ENCODE results near the gene NTNG1.
A peak's percentile ranks its signal among the peaks of the same experiment; 100 is the strongest.
"Not testable (repeated sequence)": the region's sequence is repeated elsewhere in the genome, so short reads cannot be mapped to it uniquely, and the experiment has no call there.

NTNG1 gene

DNA sequence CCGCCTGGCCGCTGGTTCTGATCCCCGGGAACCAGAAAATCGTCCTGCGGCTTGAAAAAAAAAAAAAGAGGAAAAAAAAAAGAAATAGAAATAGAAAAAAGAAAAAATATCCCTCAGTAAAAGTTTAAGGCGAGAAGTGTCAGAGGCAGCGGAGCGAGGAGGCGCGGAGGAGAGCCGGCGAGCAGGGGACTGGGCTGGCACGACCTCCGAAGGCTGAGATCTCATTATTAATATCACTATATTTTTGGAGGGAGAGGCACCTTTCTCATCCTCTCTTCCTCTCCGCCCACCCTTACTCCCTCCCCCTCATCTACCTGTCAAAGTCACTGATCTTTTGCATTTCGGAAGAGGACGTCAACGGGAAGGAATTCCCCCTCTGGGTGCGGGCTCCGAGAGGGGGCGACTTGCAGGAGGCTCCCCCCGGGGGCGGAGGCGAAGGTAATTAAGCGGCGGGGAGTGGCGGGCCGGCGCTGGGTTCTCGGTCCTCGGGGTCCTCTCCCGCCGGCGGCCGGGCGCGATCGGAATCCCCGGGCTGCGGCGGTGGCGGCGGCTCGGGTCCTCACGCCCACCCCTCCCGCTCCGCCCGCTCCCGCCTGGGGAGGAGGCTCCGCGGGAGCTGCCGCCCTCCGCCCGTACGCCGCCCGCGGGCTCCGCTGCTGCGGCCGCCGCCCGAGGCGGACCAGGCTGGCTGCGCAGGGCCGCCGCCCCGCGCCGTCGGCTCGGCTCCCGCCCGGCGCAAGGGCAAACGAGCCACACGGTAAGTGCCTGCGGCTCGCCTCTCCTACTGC, at the start of gene NTNG1:
TSS of gene NTNG1 (plus strand) at position 337 of the 788 bp plus-strand sequence.
- peak in 1 of 4 experiments; percentile 2 for DNase-seq

DNA sequence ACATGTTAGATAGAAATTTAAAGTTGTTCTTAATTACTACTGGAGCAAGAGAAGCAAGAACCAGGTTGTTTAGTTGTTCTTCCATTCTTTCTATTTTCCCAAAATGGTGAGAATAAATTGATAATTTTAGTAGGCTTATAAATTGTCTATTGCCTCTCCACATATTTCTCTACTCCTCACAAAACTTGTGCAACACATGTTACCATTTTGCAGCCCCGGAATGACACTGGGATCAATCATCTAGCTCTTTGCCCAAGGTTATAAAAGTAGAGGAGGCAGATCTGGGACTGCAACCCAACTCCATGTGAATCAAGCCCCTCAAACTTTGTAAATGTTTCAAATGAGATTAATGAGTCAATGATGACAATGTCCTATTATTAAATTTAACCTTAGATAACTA, 49.4 kb upstream of the NTNG1 start:
- DNase-seq = no peak

DNA sequence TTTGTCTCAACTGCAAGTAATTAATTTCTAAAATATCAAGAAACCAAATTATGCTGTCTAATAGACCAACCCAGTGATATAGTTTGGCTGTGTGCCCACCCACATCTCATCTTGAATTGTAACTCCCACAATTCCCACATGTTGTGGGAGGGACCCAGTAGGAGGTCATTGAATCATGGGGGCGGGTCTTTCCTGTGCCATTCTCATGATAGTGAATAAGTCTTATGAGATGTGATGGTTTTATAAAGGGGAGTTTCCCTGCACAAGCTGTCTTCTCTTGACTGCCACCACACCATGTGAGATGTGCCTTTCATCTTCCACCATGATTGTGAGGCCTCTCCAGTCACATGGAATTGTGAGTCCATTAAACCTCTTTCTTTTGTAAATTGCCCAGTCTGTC, 47.4 kb upstream of the NTNG1 start:
- DNase-seq = not testable (repeated sequence)

DNA sequence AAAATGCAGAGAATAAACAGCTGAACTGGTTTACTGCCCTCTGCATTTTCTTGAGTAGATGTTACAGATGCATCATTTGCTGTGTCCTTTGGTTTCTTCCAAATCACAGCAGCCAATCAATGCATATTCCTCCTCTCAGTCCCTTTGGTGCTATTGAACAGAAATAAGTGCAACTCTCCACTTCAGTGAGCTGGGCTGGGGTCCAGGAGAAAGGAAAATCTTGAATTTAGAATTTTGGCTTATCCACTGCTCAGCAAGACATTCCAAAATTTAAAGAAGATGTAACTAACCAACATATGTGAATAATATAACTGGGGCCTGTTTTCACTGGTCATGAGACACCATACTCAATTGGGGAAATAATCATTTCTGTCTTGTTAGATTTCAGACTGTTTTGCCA, 45.2 kb upstream of the NTNG1 start:
- no peak for DNase-seq

DNA sequence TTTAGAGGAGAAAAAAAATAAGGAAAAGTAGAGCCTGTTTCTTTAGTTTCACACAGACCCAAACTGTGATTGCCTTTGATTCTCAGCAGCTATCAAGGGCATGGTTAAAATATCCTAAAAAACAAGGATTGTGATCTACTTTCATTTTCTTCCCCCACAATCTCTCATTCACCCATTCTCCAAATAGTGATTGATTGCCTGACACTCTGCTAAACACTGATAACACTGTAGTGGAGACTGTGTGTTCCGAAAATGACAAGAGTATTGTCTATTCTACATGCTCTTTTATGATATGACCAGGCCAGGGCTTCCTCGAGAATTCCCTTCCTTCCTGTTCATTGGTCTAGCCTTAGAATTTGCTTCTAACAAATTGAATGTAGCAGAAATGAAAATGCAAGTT, 44.1 kb upstream of the NTNG1 start:
- DNase-seq = no peak

DNA sequence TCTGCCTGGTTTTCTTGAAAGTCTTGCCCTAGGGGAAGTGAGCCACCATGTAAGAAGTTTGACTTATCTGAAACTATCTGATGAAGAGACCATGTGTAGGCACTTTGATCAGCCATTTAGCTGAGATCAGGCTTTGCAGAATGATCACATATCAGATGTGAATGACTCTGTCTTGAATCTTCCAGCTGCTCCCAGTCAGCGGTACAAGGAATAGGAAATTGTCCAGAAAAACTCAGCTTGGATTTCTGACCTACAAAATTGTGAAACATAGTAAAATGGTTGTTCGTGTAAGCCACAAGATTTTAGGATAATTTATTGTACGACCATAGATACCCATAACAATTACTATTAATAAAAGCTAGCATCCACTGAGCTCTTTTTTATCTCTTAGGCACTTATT, 41.9 kb upstream of the NTNG1 start:
- DNase-seq = no peak

DNA sequence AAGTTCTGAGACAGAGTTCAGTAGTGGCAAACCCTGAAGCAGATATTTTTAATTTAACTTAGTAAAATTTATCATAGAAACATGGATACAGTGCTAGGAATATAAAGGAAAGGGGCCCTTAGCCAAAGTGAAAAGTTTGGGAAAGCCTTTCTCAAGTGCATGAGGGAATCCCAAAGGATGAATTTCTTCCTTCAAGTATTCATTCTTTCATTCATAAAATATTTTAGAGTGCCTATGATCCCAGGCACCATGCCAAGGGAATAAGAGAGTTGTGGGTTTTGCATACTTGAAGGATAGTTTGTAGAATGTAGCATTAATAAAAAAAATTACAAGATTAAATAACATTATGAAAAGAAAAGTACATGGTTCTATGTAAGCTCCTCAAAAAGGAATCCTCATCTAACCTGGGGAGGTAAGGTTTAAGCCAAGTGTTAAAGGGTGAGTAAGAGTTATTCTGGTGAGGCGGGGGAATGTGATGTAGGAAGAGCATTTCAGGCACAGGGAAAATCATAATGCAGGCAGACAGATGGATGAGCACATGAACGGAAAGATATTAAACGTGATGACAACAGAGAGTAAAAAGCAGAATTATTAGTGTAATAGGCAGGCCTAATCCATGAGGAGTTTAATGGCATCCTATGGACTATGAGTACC, 40.4 kb upstream of the NTNG1 start:
- DNase-seq = no peak

DNA sequence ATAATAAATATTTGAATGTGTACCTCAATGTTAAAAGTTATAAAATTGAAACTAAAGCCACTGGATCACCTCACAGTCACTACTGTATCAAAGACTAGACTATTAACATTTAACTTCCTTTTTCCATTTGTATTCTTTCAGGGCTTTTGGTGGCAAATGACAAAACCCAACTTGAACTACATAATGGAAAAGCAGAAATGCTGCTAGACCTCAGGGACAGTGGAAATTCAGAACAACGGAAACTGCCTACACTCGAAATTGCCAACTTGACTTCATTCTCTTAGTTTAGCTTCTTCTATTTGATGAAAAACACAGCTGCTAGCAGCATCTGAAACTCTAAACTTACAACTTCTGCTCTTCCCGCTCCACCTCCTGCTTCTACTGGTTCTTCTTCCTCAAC, 34.9 kb upstream of the NTNG1 start:
- no peak for DNase-seq

DNA sequence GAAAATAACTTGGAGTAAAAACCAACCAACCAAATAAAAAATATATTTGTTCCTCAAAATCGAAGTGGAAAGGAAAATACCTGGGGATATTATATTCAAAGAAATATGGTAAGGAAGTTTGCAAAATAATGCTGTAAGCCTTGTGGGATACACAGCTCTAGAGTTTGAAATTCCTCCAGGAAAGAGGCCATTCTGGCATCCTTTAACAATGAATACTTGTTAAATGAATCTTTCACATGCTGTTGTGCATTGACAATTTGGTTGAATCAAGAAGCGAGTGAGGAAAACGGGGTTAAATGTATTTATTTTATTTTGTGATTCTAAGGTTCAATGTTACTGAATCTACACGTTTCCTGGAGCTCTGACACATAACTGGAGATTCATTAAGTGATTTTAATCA, 30.5 kb upstream of the NTNG1 start:
- DNase-seq = no peak

DNA sequence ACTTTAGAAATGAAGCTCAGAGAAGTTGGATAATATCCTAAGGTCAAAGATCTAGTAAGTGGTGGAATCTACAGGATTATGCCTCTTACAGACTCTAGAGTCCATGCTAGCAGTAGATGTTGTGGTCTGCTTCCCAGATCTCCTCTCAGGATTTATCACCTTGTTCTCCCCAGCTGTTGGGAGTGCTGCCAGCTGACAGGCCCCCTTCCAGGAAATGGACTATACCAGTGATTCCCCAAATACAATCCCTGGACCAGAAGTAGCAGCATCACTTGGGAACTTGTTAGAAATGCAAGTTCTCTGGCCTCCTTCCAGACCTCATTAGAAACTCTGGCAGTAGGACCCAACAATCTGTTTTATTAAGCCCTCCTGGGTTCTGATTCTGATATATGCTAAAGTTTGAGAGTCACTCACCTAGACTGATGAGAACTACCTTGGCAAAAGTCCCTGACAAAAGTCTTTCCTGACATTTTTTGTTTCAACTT, 24.5 kb upstream of the NTNG1 start:
- DNase-seq = no peak

DNA sequence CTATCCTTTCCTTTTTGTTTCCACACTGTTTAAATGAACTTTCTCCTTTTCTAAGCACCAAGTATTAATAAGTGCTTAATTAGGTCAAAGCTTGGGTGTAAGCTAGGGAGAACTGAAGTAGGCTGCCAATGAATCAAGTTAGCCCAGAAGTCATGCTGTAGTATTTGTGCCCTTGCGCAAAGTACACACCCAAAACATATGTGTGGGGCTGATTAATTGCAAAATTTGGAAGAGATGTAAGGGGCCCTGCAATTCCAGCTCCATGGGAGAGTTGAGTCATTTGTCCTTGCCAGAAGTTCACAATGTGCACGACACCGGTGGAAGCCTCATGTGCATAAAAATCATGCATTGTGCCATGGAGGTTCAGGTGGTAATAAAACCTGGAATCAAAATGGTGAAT, 18.6 kb upstream of the NTNG1 start:
- no peak for DNase-seq

DNA sequence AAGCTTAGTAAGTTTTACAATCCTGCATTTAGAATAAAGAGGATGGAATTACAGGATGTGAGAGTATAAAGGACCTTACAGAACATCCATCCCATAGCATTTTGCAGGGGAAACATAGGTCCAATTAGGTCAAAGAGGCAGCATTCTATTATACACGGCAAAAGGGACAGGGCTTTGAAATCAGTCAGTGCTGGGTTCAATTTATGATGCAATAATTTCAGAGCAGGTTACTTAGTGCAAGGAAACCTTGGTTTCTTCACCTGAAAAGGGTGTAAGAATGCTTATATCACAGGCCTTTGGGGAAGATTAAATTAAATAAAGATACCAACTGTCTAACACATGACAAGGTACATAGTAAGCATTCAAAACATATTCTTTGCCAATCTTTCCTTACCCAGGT, 17.1 kb upstream of the NTNG1 start:
- DNase-seq = no peak

DNA sequence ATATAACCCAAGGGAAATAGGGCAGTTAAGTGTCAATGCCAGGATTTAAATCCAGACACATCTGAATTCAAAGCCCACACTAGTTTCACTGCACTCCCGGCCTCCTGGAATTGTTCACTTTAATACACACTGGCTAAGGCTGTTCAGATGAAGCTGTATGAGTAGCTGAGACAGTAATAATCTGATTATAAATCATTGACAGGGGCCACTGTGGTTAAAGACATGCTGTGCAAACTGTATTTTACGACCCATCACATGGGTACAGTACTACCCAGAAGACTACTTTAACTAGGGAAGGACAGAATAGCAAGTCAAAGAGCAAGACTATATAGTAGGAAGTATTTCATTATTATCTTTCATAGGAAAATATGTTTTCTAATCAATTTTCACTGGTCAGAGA, 16.1 kb upstream of the NTNG1 start:
- no peak for DNase-seq

DNA sequence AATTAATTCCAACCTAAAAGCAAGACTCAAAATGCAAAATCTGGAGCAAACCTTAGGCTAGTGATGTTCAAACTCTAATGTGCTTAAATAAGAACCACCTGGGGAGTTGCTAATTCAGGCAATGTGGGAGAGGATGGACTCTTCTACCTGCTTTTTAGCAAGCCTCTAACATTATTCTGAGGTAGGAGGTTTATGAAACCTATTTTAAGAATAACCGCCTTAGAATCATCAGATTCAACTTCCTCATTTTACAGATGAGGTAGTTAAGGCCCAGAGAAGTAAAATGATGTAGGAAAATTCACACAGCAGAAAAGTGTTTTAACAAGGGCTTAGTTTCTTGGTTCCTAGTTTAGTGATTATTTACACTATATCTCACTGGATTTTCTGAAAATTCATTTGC, 8.6 kb upstream of the NTNG1 start:
- no peak for DNase-seq

DNA sequence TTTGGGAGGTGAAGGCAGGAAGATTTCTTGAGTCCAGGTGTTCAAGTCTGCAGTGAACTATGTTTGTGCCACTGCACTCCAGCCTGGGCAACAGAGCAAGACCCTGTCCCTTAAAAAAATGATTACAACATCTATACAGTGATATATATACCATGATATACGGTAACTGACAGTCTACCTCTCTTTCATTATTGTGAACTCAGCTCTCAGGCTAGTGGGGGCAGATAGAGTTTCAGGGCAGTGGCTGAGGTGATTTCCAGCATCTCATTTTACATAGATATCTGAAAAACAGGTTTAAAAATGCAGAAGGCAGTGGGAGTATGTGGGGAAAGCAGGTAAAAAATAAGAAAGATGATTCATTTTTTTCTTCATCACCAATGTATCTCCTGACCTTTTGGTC, 8.1 kb upstream of the NTNG1 start:
- DNase-seq = no peak

DNA sequence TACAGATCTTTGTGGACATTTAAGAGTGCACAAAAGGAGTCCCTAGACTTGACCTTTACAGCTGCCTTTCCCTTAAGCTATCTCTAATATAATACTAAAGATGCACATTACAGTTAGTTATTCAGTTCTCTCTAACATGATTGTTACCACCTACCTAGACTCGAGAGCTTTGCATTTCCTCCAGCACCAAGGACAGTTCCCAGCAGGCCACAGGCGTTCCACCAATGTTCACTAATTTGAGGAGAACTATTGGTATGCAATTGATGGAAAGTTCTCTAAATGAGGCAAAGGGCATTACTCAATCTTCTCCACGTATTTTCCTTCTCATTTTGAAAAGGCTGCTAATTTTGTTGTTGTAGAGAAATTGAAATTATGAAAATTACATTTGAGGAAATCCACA, 5.4 kb upstream of the NTNG1 start:
- no peak for DNase-seq

DNA sequence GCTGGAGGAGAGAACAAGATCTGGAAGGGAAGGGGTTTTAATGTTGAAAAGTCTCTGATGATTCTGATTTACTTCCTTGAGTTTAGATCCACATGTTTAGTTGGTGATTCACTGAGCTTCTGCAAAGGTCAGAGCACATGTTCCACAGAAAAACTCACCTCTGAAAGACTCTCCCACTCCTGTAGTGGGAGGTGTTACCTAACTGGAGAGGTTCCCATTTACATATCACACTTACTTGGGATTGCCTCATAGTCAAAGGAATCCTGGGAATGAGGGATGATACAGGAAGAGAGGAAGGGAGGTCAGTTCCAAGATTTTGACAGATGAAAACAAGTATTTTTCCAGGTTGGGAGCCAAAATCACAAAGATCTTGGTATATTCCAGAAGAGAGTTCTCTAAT, 2.7 kb upstream of the NTNG1 start:
- no peak for DNase-seq

DNA sequence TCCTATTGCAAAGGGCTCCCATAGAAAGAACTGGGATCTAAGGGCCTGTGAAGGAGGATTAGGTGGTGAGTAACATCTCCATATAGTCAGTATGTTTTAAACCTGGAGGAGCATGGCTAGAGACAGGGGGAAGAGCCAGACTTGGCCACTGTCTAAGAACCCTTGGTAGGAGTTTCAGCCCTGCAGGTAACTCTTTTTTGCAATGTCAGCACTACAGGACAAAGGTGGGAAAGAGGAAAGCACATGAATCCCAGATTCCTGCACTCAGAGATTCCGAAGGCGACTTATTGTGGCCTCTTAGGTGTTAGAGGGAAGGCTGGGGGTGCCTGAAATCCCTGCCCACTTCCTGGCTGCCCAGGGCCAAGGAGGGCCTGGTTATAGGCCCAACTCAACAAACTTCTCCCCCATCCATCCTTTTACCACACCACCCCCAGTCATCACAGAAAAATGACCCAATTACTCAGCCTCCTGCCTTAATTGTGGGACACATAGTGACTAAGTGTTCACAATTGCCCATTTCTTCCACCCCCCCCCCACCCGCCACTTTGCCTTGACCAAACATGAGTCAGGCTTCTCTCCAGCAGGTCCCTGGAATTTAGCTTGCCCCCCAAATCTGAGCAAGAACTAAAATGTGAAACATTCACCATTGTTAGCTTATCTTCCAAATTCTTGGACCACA, 1.9 kb upstream of the NTNG1 start:
- no peak for DNase-seq

DNA sequence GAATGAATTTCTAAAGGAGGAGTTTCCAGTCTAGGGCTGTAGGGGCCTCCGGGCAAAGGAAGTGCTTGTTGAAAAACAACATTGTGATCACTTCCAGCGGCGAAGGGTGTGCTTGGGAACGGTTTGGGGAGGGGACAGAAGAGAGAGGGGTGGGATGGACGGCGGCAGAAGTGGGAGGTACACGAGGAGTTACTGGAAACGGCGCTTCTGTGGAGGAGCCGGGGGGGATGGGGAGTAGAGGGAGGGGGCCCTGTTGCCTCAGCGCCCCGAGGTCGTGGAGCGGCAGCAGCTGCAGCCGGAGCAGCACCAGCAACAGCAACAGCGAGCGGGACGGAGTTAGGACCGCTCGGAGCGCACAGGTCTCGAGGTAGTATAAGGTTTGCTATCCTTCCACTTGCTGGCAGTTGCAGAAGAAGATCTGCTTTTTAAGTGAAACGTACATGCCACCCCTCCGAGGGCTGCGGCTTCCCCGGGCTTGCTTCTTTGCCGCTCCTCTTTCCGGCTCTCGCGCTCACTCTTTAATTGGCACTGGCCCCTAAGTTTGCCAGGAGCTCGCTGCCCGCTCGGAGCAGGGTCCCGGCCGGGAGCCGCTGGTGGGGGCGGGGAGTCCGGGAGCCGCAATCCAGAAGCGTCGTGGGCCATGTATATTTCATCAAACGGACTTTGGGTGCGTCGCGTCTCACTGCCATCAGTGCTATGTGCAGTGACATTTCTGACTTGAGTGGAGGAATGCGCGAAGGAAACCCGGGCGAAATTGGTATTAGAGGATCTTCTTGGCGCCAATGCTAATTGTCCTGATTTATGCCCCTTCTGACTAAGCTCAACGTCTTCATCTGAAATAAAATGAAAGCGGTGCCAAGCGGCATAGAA, 771 bp upstream of the NTNG1 start:
- no peak for DNase-seq

DNA sequence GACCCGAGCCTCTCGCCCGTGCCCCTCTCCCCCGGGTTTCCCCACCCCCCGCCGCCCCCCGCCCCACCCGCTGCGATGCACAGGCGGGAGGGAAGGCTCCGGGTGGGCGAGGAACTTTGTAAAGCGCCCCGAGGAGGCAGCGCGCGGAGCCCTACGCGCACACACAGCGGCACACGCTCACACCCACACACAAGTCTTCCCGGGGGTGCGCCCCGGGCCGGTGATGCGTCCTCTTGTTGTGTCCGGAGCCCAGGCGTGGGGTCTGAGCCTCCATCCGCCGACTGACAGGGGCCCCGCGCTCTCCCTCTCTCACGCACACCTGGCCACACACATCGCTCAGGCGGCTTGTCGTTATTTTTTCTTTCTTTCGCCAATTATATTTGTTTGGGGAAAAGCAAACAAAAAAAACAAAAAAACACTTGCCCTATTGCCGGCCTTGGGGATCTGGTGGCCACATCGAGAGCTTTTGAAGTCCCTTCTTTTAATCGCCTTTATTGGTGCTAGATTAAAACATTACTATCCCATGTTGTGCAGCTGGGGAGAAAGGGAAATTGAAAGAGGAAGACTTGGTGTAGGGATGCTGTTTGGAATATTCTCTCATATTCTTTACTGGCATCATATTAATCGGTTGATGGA, 770 bp downstream of the NTNG1 start:
- no peak for DNase-seq

DNA sequence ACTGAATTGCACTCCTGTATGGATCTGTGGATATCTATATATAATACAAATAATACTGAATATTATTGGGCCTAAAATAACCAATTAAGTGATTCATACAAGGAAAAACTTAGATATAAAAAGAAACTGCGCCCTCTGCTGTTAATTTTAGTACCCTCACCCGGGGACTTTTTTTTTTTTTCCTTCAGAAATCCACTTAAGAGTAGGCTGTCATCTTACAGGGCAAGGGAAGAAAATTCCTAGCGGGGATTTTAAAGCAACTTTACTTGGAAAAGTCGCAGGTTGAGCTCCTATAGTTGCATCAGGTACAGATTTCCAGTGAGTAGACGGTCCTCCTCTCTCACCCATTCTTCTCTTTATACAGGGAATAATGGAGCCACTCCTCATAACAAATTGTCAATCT, 1.3 kb downstream of the NTNG1 start:
- no peak for DNase-seq

DNA sequence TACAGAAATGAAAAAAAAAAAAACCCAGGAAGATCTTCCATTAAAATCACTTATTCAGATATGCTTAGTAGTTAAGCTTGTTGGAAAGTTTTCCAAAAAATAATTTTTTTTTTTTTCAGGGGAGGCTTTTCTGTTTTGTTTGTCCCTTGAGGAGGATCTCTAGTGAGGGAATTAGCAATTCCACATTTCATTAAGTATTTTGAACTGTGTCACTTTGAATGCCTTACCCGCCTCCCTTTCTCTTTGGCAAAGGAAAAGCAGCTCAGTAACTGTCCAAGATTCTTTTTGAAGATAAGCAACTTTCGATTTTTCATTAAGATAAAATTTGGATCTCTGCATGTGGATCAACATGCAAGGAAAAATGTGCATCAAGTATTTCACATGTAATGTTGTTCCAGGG, 1.8 kb downstream of the NTNG1 start:
- DNase-seq = no peak

DNA sequence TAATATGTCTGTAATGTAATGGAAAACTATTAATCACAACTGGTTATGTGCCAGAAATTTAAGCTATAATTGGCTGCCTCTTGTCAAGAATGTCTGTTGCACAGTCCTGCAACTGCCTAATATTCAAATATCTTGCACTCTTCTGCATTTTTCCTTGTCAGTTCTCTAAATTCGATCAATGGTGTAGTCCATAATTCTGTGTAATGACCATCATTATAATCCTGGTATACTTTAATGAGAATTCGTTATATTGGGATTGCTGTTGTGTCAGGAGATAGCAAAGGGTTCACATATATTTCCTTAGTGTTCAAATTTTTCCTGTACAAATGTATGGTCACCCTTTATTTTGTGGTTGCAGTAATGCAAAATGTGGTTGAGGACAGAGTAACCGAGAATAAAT, 4.8 kb downstream of the NTNG1 start:
- no peak for DNase-seq

Measured in activated CD4-positive, CD25-positive, alpha-beta regulatory T cell (primary cell).